HEK293 (cell line): ENCODE measurements around the gene MAPK8IP3.

Experiments
- CTCF ChIP-seq: fragments of 450-650 bp; formaldehyde crosslinking; IDR thresholded peaks from 2 replicates; pipeline ENCODE4 v1.5.1; 2016; ENCODE audit warnings: missing biosample characterization, missing genetic modification characterization
- GLI4 ChIP-seq: fragments of 450-650 bp; formaldehyde crosslinking; IDR thresholded peaks from 2 replicates; pipeline ENCODE4 v1.5.1; 2016; ENCODE audit warnings: missing biosample characterization, missing genetic modification characterization
- MZF1 ChIP-seq: fragments of 450-650 bp; formaldehyde crosslinking; IDR thresholded peaks from 2 replicates; pipeline ENCODE4 v1.5.1; 2017; ENCODE audit warnings: missing biosample characterization, missing genetic modification characterization, borderline replicate concordance
- PBX3 ChIP-seq: sonication (generic); formaldehyde crosslinking; IDR thresholded peaks from 2 replicates; pipeline ENCODE4 v1.8.1; 2022; ENCODE audit warnings: mild to moderate bottlenecking, moderate library complexity, missing genetic modification reagents
- RBAK ChIP-seq: fragments of 450-650 bp; formaldehyde crosslinking; IDR thresholded peaks from 2 replicates; pipeline ENCODE4 v1.5.1; 2016; ENCODE audit warnings: missing biosample characterization, missing genetic modification characterization
- REPIN1 ChIP-seq: fragments of 450-650 bp; formaldehyde crosslinking; IDR thresholded peaks from 2 replicates; pipeline ENCODE4 v1.5.1; 2017; ENCODE audit warnings: missing biosample characterization, missing genetic modification characterization, low read depth
- ZNF169 ChIP-seq: fragments of 450-650 bp; formaldehyde crosslinking; IDR thresholded peaks from 2 replicates; pipeline ENCODE4 v1.5.1; 2016; ENCODE audit warnings: missing biosample characterization, missing genetic modification characterization

GRCh38 chr16:1670371-1670770, 35.6 kb upstream of the MAPK8IP3 start:
- no peak for TF ChIP-seq GLI4 (tag by site-specific recombination)
- no peak for TF ChIP-seq ZNF169 (tag by site-specific recombination)
- no peak for TF ChIP-seq RBAK (tag by site-specific recombination)
- no peak for TF ChIP-seq PBX3
- no peak for TF ChIP-seq MZF1 (tag by site-specific recombination)
- no peak for TF ChIP-seq REPIN1
- TF ChIP-seq CTCF (tag by site-specific recombination), result no peak
